HG02840 (cell line): ENCODE data around the gene CASKIN1.

Experiments used
- ATAC-seq: cut with Tn5 transposase; IDR thresholded peaks from one replicate; pipeline ENCODE4 v1.9.1; 2021; ENCODE audit warnings: mild to moderate bottlenecking, moderate library complexity, moderate number of reproducible peaks; ENCODE audit not compliant: unreplicated experiment, low FRiP score

CASKIN1 gene

GRCh38 chr16:2233872-2234812, 37.7 kb upstream of the CASKIN1 start:
- no peak for ATAC-seq

- ATAC-seq, result no peak
Measured at GRCh38 chr16:2233046-2233775, 36.8 kb upstream of the CASKIN1 start.

GRCh38 chr16:2232094-2232990, 35.9 kb upstream of the CASKIN1 start:
- no peak for ATAC-seq

- ATAC-seq, result no peak
Measured at GRCh38 chr16:2231016-2231931, 34.9 kb upstream of the CASKIN1 start.

GRCh38 chr16:2230376-2230775, 34.0 kb upstream of the CASKIN1 start:
- no peak for ATAC-seq

- no peak for ATAC-seq
Measured at GRCh38 chr16:2229632-2230250, 33.3 kb upstream of the CASKIN1 start.

- ATAC-seq, result no peak
Measured at GRCh38 chr16:2229091-2229490, 32.7 kb upstream of the CASKIN1 start.

- no peak for ATAC-seq
Measured at GRCh38 chr16:2228161-2228824, 31.9 kb upstream of the CASKIN1 start.

- ATAC-seq, result no peak
Measured at GRCh38 chr16:2226918-2227317, 30.5 kb upstream of the CASKIN1 start.

- ATAC-seq, result no peak
Measured at GRCh38 chr16:2226245-2226793, 29.9 kb upstream of the CASKIN1 start.

- peak; percentile 22 for ATAC-seq
Measured at GRCh38 chr16:2223942-2224486, 27.6 kb upstream of the CASKIN1 start.

GRCh38 chr16:2223221-2223941, 27.0 kb upstream of the CASKIN1 start, which contains the start of gene E4F1:
TSS of gene E4F1 (plus strand) at chr16:2223591. CDS start at chr16:2223614, 23 bp downstream.
- peak; percentile 95 for ATAC-seq

GRCh38 chr16:2216330-2216729, 19.9 kb upstream of the CASKIN1 start:
- ATAC-seq, result no peak

- ATAC-seq, result no peak
Measured at GRCh38 chr16:2214719-2214968, 18.2 kb upstream of the CASKIN1 start, which contains the start of gene PGP. TSS of gene PGP (minus strand) at chr16:2214840. CDS start at chr16:2214777, 63 bp downstream.

GRCh38 chr16:2213817-2214718, 17.7 kb upstream of the CASKIN1 start:
- ATAC-seq, result peak; percentile 7
